ENCODE results near the gene CXCL17. TPM values are rescaled to one million over a fixed set of nuclear protein-coding genes. Genes with fewer than 3 reads are reported as not detected.
"Not testable (repeated sequence)": the region's sequence is repeated elsewhere in the genome, so short reads cannot be mapped to it uniquely, and the experiment has no call there.

Gene CXCL17
- total RNA-seq, 2 donors from 2014 or later: not detected

DNA sequence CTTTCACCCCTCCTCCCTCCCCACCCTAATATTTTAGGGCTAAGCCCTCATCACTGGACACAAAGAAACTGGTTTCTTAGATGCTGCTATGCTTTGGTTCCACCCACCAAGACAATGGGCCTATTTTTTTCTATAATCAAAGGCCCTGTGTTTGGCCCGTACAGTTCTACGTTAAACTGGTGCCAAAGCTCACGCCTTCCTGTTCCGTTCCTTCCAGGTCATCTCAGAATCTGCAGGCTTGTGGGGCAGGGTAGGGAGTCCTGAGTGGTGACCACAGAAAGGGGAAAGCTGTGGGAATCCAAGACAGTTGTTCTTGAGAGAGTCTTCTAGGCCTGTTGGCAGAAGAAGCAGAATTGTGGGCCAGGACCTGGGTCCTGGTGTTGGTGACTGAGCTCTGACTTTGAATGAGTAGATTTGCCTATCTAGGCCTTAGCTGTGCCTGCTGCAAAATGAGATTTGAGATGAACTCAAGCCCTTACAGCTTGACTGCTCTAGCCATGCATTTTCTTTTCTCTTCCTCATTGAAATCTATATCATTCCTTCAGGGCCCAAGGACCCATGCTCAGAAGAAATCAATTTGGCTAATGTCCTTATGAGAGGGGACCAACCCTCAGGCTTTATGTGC lies 19.1 kb upstream of the CXCL17 start:
- H3K4me1 ChIP-seq: peaks cover 6% of the 10 kb centered on the region
- H3K36me3 ChIP-seq: no peaks in the 10 kb centered on the region
- intact Hi-C loops (cut with DNase I): no loop called here
- H3K9me3 ChIP-seq: no peaks in the 10 kb centered on the region
- H3K9ac ChIP-seq (ENCODE audit: low read depth in 2 of 2, low read length in 2 of 2): no peak overlapping the region
- no peak for DNase-seq
- peak overlapping the region; percentile 27 for H3K27ac ChIP-seq
- TF ChIP-seq, protein P1, sequence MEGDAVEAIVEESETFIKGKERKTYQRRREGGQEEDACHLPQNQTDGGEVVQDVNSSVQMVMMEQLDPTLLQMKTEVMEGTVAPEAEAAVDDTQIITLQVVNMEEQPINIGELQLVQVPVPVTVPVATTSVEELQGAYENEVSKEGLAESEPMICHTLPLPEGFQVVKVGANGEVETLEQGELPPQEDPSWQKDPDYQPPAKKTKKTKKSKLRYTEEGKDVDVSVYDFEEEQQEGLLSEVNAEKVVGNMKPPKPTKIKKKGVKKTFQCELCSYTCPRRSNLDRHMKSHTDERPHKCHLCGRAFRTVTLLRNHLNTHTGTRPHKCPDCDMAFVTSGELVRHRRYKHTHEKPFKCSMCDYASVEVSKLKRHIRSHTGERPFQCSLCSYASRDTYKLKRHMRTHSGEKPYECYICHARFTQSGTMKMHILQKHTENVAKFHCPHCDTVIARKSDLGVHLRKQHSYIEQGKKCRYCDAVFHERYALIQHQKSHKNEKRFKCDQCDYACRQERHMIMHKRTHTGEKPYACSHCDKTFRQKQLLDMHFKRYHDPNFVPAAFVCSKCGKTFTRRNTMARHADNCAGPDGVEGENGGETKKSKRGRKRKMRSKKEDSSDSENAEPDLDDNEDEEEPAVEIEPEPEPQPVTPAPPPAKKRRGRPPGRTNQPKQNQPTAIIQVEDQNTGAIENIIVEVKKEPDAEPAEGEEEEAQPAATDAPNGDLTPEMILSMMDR (IDR thresholded peaks at IDR 0.05): no peak
- no peak overlapping the region for H3K4me3 ChIP-seq
- no peaks in the 10 kb centered on the region for H3K27me3 ChIP-seq

DNA sequence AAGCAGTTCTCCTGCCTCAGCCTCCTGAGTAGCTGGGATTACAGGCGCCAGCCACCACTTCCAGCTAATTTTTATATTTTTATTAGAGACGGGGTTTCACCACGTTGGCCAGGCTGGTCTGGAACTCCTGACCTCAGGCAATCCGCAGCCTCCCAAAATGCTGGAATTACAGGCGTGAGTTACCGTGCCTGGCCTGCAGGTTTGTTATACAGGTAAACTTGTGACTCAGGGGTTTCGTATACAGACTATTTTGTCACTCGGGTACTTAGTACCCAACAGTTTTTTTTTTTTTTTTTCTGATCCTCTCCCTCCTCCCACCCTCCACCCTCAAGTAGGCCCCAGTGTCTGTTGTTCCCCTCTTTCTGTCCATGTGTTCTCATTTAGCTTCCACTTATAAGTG lies 18.5 kb upstream of the CXCL17 start:
- H3K4me3 ChIP-seq; H3K27ac ChIP-seq; H3K27me3 ChIP-seq; H3K4me1 ChIP-seq; H3K9ac ChIP-seq (ENCODE audit: low read depth in 2 of 2, low read length in 2 of 2); intact Hi-C loops (cut with DNase I); H3K9me3 ChIP-seq; H3K36me3 ChIP-seq; DNase-seq: not testable (repeated sequence)

DNA sequence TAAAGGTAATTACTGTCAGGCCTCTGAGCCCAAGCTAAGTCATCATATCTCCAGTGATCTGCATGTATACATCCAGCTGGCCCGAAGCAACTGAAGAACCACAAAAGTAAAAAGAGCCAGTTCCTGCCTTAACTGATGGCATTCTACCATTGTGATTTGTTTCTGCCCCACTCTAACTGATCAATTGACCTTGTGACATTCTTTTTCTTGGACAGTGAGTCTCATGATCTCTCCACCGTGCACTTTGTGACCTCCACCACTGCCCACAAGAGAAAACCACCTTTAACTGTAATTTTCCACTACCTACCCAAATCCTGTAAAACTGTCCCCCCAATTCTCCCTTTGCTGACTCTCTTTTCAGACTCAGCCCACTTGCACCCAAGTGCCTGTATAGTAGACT lies 17.2 kb upstream of the CXCL17 start:
- Histone ChIP-seq H3K9ac (ENCODE audit: low read depth in 2 of 2, low read length in 2 of 2) (no peak overlapping the region), H3K27me3 (no peaks in the 10 kb centered on the region), H3K27ac (no peak overlapping the region), H3K4me3 (no peak overlapping the region), H3K4me1 (no peaks in the 10 kb centered on the region), H3K9me3 (no peaks in the 10 kb centered on the region), H3K36me3 (no peaks in the 10 kb centered on the region)
- no peak for DNase-seq
- intact Hi-C loops (cut with DNase I): no loop called here
- TF ChIP-seq, protein P1 (IDR thresholded peaks at IDR 0.05): no peak

DNA sequence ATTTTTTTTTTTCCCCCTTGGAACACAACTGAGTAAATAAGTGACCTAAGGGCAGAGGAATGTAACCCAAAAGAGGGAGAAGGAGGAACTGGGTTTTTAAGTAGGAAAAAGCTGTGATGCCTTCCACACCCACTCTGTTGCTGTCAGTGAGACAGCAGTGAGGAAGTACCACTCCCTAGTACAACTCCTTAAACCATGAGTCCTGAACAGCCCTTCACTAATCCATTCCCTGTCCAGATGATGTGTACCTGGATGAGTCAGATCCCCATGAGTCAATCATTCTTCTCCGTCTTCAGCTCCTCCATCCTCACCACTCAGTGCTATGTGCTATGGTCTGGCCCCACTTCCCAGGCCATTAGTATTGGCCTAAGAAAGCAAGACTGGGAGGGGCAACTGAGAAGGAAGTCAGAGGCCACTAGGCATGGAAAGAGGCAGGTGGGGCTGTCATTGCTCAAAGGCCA lies 12.9 kb upstream of the CXCL17 start:
- Histone ChIP-seq H3K27me3 (no peaks in the 10 kb centered on the region), H3K4me3 (no peak overlapping the region), H3K9ac (ENCODE audit: low read depth in 2 of 2, low read length in 2 of 2) (peak overlapping the region in 1 of 2 donors; percentile 13), H3K9me3 (no peaks in the 10 kb centered on the region), H3K36me3 (no peaks in the 10 kb centered on the region), H3K27ac (peak overlapping the region; percentile 63), H3K4me1 (no peaks in the 10 kb centered on the region)
- DNase-seq: peak; percentile 82
- intact Hi-C loops (cut with DNase I): no loop called here
- TF ChIP-seq, protein P1 (IDR thresholded peaks at IDR 0.05): no peak

DNA sequence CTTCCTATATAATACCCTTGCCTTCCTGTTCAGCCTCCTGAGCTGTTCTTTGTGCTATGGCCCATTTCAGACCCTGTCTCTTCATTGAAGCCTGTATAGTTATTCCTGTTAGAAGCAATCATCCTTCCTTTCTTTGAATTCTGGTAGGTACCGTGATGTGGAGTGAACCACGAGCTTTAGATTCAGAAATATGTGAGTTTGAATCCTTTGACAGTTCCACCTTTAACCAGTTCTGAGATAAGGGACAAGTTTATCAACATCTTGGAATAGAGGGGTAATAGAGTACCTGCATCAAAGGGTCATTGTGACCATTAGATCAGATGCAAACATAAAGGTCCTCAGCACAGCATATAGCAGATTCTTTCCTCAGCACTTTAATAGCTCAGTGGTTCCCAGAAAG lies 12.3 kb upstream of the CXCL17 start:
- no peaks in the 10 kb centered on the region for H3K36me3 ChIP-seq
- TF ChIP-seq, protein P1 (IDR thresholded peaks at IDR 0.05): no peak
- intact Hi-C loops (cut with DNase I): no loop called here
- DNase-seq: no peak
- no peaks in the 10 kb centered on the region for H3K9me3 ChIP-seq
- H3K27ac ChIP-seq: peak overlapping the region; percentile 63
- H3K4me1 ChIP-seq: peaks cover 2% of the 10 kb centered on the region
- no peaks in the 10 kb centered on the region for H3K27me3 ChIP-seq
- no peak overlapping the region for H3K4me3 ChIP-seq
- H3K9ac ChIP-seq (ENCODE audit: low read depth in 2 of 2, low read length in 2 of 2): peak overlapping the region in 1 of 2 donors; percentile 13

DNA sequence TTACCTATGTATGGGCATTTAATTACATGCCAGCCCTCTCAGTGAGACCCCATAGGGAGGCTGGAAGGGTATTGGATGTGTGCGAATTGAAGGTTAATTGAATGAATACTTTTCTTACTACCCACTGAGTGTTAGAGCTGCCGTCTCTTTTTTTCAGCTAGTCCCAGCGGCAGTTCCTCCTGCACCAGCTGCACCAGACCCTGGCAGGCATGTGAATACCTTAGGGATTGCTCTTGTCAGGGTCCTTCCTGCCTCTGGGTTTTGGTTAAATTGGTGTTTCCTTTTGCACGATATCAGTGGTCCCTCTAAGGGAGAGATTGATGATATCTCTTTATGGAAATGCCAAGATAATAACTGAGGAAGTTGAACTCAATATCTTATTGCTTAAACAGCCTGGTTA lies 9.8 kb upstream of the CXCL17 start:
- H3K36me3 ChIP-seq: no peaks in the 10 kb centered on the region
- no peak overlapping the region for H3K4me3 ChIP-seq
- no peaks in the 10 kb centered on the region for H3K27me3 ChIP-seq
- TF ChIP-seq, protein P1 (IDR thresholded peaks at IDR 0.05): no peak
- intact Hi-C loops (cut with DNase I): no loop called here
- peaks cover 2% of the 10 kb centered on the region for H3K4me1 ChIP-seq
- no peak for DNase-seq
- H3K9me3 ChIP-seq: no peaks in the 10 kb centered on the region
- no peak overlapping the region for H3K27ac ChIP-seq
- H3K9ac ChIP-seq (ENCODE audit: low read depth in 2 of 2, low read length in 2 of 2): no peak overlapping the region
